HuH-7.5 (cell line): ENCODE results near the gene PTPN23.
"Not testable (repeated sequence)": the region's sequence is repeated elsewhere in the genome, so short reads cannot be mapped to it uniquely, and the experiment has no call there.

Experiments used
- DNase-seq: peaks from one replicate; pipeline ENCODE4 v3.0.0; 2011; ENCODE audit warnings: low spot score

The PTPN23 gene

DNA sequence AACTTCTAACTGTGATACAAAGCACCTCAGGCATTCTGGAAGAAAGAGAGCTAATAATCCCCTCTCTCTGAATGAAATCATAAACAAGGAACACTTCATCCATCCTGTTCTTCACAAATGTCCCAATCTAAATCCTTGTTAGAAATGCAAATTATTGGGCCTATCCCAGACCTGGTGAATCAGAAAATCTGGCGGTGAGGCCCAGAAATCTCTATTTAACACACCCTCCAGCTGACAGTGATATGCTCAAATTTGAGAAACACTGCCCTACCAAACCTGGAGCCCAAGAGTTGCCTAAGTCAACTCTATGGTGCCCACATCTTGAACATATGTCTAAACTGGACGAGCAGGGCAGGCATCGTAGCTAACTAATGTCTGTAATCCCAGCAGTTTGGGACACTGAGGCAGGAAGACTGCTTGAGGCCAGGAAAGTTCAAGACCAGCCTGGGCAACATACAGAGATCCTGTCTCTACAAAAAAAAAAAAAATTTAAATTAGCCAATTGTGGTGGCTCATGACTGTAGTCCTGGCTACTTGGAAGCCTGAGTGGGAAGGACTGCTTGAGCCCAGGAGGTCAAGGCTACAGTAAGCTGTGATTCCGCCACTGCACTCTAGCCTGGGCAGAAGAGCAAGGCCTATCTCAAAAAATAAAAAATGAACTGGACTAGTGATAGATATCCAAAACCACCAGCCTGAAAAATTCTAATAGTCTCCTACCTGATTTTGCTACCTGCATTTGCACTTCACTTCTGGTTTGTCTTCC, 71.8 kb downstream of the PTPN23 start:
- DNase-seq = no peak

DNA sequence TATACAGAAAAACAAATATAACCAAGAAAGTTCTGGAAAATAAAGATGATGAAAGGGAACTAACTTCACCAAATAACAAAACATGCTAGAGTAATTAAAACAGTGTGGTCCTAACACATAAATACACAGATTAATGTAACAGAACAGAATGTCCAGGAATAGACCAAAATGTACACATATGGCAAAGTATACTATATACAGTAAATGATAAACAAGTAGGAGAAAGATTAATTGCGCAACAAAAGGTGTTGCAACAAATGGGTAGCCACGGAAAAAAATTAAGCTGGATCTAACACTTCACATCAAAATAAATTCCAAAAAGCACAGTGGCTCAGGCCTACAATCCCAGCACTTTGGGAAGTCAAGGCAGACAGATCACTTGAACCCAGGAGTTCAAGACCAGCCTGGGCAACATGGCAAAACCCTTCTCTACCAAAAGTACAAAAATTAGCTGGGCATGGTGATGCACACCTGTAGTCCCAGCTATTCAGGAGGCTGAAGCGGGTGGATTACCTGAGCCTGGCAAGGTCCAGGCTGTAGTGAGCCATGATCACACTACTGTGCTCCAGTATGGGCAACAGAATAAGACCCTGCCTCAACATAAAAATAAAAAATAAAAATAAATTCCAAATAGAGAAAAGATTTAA, 75.1 kb downstream of the PTPN23 start:
- no peak for DNase-seq

DNA sequence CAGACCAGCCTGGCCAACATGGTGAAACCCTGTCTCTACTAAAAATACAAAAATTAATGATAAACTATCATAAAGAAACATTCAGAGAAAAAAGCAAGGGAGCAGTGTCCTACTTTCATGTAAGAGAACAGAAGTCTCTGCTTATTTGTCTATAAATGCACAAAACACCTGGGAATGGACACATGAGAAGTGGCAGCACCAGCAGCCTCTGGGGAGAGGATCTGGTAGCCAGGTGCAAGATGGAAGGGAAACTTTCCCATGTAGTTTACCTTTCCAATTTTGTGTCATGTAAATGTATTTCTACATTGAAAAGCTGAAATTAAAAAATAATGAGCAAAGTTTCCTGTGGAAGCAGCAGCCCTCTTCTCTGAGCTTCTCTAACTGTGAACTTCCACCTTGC, 76.2 kb downstream of the PTPN23 start:
- no peak for DNase-seq

DNA sequence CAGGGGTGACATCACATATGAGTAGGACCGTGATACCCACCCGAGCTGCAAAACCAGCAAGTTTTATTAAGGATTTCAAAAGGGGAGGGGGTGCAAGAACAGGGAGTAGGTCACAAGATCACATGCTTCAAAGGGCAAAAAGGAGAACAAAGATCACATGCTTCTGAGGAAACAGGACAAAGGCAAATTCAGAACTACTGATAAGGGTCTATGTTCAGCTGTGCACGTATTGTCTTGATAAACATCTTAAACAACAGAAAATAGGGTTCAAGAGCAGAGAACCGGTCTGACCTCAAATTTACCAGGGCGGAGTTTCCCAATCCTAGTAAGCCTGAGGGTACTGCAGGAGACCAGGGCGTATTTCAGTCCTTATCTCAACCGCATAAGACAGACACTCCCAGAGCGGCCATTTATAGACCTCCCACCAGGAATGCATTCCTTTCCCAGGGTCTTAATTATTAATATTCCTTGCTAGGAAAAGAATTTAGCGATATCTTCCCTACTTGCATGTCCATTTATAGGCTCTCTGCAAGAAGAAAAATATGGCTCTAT, 78.8 kb downstream of the PTPN23 start:
- DNase-seq = not testable (repeated sequence)
